Effector memory CD8-positive, alpha-beta T cell (primary cell): ENCODE measurements around the gene RFX8.

Experiments used
- ATAC-seq: fragments of 150-1000 bp; cut with Tn5 transposase; replicated peaks from 2 replicates; pipeline ENCODE4 v1.10.0; 2021; ENCODE audit warnings: mild to moderate bottlenecking, moderate library complexity
- DNase-seq, 3 experiments: peaks; one replicate each; pipeline ENCODE4 v3.0.0; 2021
- H3K27ac Mint-ChIP-seq, 2 donors: one replicate each; pipeline ENCODE4 v1.8.0; 2022; ENCODE audit warnings: mild to moderate bottlenecking in 2 of 2, mixed read lengths in 2 of 2, moderate library complexity in 2 of 2
- H3K27me3 Mint-ChIP-seq, 2 donors: one replicate each; pipeline ENCODE4 v1.8.0; 2022; ENCODE audit warnings: mixed read lengths in 2 of 2
- H3K36me3 Mint-ChIP-seq: one replicate; pipeline ENCODE4 v1.8.0; 2022; ENCODE audit warnings: mild to moderate bottlenecking, moderate library complexity, mixed read lengths; ENCODE audit not compliant: insufficient read depth
- H3K4me1 Mint-ChIP-seq, 2 donors: one replicate each; pipeline ENCODE4 v1.8.0; 2022; ENCODE audit warnings: low read depth in 2 of 2, mixed read lengths in 2 of 2
- H3K4me3 Mint-ChIP-seq, 2 donors: one replicate each; pipeline ENCODE4 v1.8.0; 2022; ENCODE audit warnings: mild to moderate bottlenecking in 2 of 2, mixed read lengths in 2 of 2, moderate library complexity in 2 of 2
- H3K9me3 Mint-ChIP-seq, 2 donors: one replicate each; pipeline ENCODE4 v1.8.0; 2022; ENCODE audit warnings: mixed read lengths in 2 of 2

Gene RFX8

GRCh38 chr2:101368376-101368775 is 106.5 kb downstream of the RFX8 start:
- H3K27me3 Mint-ChIP-seq = no peaks in the 10 kb centered on the region
- H3K9me3 Mint-ChIP-seq = no peaks in the 10 kb centered on the region
- DNase-seq (no peak), ATAC-seq (no peak)
- no peak overlapping the region for H3K27ac Mint-ChIP-seq
- no peaks in the 10 kb centered on the region for H3K36me3 Mint-ChIP-seq
- H3K4me1 Mint-ChIP-seq = no peaks in the 10 kb centered on the region
- no peak overlapping the region for H3K4me3 Mint-ChIP-seq

- no peaks in the 10 kb centered on the region for H3K27me3 Mint-ChIP-seq
- H3K27ac Mint-ChIP-seq = no peak overlapping the region
- H3K9me3 Mint-ChIP-seq = no peaks in the 10 kb centered on the region
- H3K36me3 Mint-ChIP-seq = no peaks in the 10 kb centered on the region
- peaks cover 2% of the 10 kb centered on the region in 2 donors for H3K4me1 Mint-ChIP-seq
- no peak for ATAC-seq
- no peak for DNase-seq
- no peak overlapping the region for H3K4me3 Mint-ChIP-seq
These were observed 107.4 kb downstream of the RFX8 start for GRCh38 chr2:101367508-101367907.

- no peaks in the 10 kb centered on the region for H3K9me3 Mint-ChIP-seq
- no peak for ATAC-seq
- H3K4me1 Mint-ChIP-seq = peaks cover 20 to 27% of the 10 kb centered on the region in 2 donors
- DNase-seq = no peak
- H3K4me3 Mint-ChIP-seq = no peak overlapping the region
- H3K27me3 Mint-ChIP-seq = no peaks in the 10 kb centered on the region
- no peak overlapping the region for H3K27ac Mint-ChIP-seq
- no peaks in the 10 kb centered on the region for H3K36me3 Mint-ChIP-seq
These were observed 110.0 kb downstream of the RFX8 start for GRCh38 chr2:101364878-101365277.

GRCh38 chr2:101362777-101363176 is 112.1 kb downstream of the RFX8 start:
- Mint-ChIP-seq H3K36me3 (no peaks in the 10 kb centered on the region), H3K9me3 (no peaks in the 10 kb centered on the region), H3K27me3 (no peaks in the 10 kb centered on the region), H3K27ac (peak overlapping the region; percentile 77 to 90), H3K4me3 (peak overlapping the region in 1 of 2 donors; percentile 68), H3K4me1 (peaks cover 20 to 32% of the 10 kb centered on the region in 2 donors)
- ATAC-seq (no peak), DNase-seq (no peak)

- H3K4me3 Mint-ChIP-seq = peak overlapping the region; percentile 60 to 68
- ATAC-seq = peak; percentile 72
These were observed 112.6 kb downstream of the RFX8 start for GRCh38 chr2:101362316-101362715.

GRCh38 chr2:101361522-101361921 is 113.4 kb downstream of the RFX8 start:
- peaks cover 20 to 32% of the 10 kb centered on the region in 2 donors for H3K4me1 Mint-ChIP-seq
- peak; percentile 88 for ATAC-seq

More at GRCh38 chr2:101362316-101362715, 112.6 kb downstream of the RFX8 start:
- Mint-ChIP-seq H3K4me1 (peaks cover 20 to 32% of the 10 kb centered on the region in 2 donors), H3K36me3 (no peaks in the 10 kb centered on the region), H3K9me3 (no peaks in the 10 kb centered on the region), H3K27ac (peak overlapping the region; percentile 77 to 90), H3K27me3 (no peaks in the 10 kb centered on the region)
- DNase-seq = peak in 1 of 3 experiments; percentile 16

GRCh38 chr2:101361121-101361520 is 113.8 kb downstream of the RFX8 start:
- H3K36me3 Mint-ChIP-seq = no peaks in the 10 kb centered on the region
- DNase-seq (no peak), ATAC-seq (no peak)
- H3K27ac Mint-ChIP-seq = peak overlapping the region; percentile 77 to 90
- H3K4me3 Mint-ChIP-seq = peak overlapping the region; percentile 60 to 68
- no peaks in the 10 kb centered on the region for H3K9me3 Mint-ChIP-seq
- H3K4me1 Mint-ChIP-seq = peaks cover 20 to 32% of the 10 kb centered on the region in 2 donors
- H3K27me3 Mint-ChIP-seq = no peaks in the 10 kb centered on the region

More at GRCh38 chr2:101361522-101361921, 113.4 kb downstream of the RFX8 start:
- peak in 1 of 3 experiments; percentile 14 for DNase-seq
- Mint-ChIP-seq H3K4me3 (peak overlapping the region; percentile 60 to 68), H3K27me3 (no peaks in the 10 kb centered on the region), H3K27ac (peak overlapping the region; percentile 77 to 90), H3K36me3 (no peaks in the 10 kb centered on the region), H3K9me3 (no peaks in the 10 kb centered on the region)

GRCh38 chr2:101360232-101360631 is 114.7 kb downstream of the RFX8 start:
- ATAC-seq (no peak), DNase-seq (no peak)
- H3K27ac Mint-ChIP-seq = peak overlapping the region in 1 of 2 donors; percentile 25
- H3K4me1 Mint-ChIP-seq = peaks cover 20 to 32% of the 10 kb centered on the region in 2 donors
- no peaks in the 10 kb centered on the region for H3K27me3 Mint-ChIP-seq
- H3K4me3 Mint-ChIP-seq = no peak overlapping the region
- no peaks in the 10 kb centered on the region for H3K36me3 Mint-ChIP-seq
- H3K9me3 Mint-ChIP-seq = no peaks in the 10 kb centered on the region

GRCh38 chr2:101359410-101359954 is 115.4 kb downstream of the RFX8 start:
- Mint-ChIP-seq H3K4me3 (no peak overlapping the region), H3K27me3 (peaks cover 0 to 3% of the 10 kb centered on the region in 2 donors), H3K4me1 (peaks cover 20 to 32% of the 10 kb centered on the region in 2 donors), H3K36me3 (no peaks in the 10 kb centered on the region), H3K9me3 (no peaks in the 10 kb centered on the region), H3K27ac (no peak overlapping the region)
- ATAC-seq (no peak), DNase-seq (no peak)

- DNase-seq (no peak), ATAC-seq (no peak)
- Mint-ChIP-seq H3K27ac (peak overlapping the region in 1 of 2 donors; percentile 6), H3K36me3 (no peaks in the 10 kb centered on the region), H3K4me3 (no peak overlapping the region), H3K4me1 (peaks cover 17 to 29% of the 10 kb centered on the region in 2 donors), H3K27me3 (peaks cover 0 to 7% of the 10 kb centered on the region in 2 donors), H3K9me3 (no peaks in the 10 kb centered on the region)
These were observed 117.5 kb downstream of the RFX8 start for GRCh38 chr2:101357376-101357775.

GRCh38 chr2:101356521-101356920 is 118.4 kb downstream of the RFX8 start:
- H3K27ac Mint-ChIP-seq = no peak overlapping the region
- no peaks in the 10 kb centered on the region for H3K9me3 Mint-ChIP-seq
- peaks cover 8 to 20% of the 10 kb centered on the region in 2 donors for H3K4me1 Mint-ChIP-seq
- no peak overlapping the region for H3K4me3 Mint-ChIP-seq
- ATAC-seq (no peak), DNase-seq (no peak)
- no peaks in the 10 kb centered on the region for H3K36me3 Mint-ChIP-seq
- peaks cover 0 to 7% of the 10 kb centered on the region in 2 donors for H3K27me3 Mint-ChIP-seq

- no peaks in the 10 kb centered on the region for H3K9me3 Mint-ChIP-seq
- H3K27me3 Mint-ChIP-seq = peaks cover 0 to 7% of the 10 kb centered on the region in 2 donors
- peaks cover 5 to 15% of the 10 kb centered on the region in 2 donors for H3K4me1 Mint-ChIP-seq
- ATAC-seq (no peak), DNase-seq (no peak)
- no peak overlapping the region for H3K4me3 Mint-ChIP-seq
- no peaks in the 10 kb centered on the region for H3K36me3 Mint-ChIP-seq
- peak overlapping the region in 1 of 2 donors; percentile 32 for H3K27ac Mint-ChIP-seq
These were observed 118.9 kb downstream of the RFX8 start for GRCh38 chr2:101356055-101356454.

GRCh38 chr2:101355401-101356054 is 119.4 kb downstream of the RFX8 start:
- peaks cover 5 to 16% of the 10 kb centered on the region in 2 donors for H3K4me1 Mint-ChIP-seq
- H3K36me3 Mint-ChIP-seq = no peaks in the 10 kb centered on the region
- H3K27ac Mint-ChIP-seq = peak overlapping the region in 1 of 2 donors; percentile 32
- no peaks in the 10 kb centered on the region for H3K9me3 Mint-ChIP-seq
- H3K4me3 Mint-ChIP-seq = no peak overlapping the region
- ATAC-seq (no peak), DNase-seq (no peak)
- H3K27me3 Mint-ChIP-seq = peaks cover 0 to 7% of the 10 kb centered on the region in 2 donors
